Left ventricle myocardium superior (tissue), 1 donor: ENCODE data around the gene SPTSSB. TPM values are rescaled to one million over a fixed set of nuclear protein-coding genes. Genes with fewer than 3 reads are reported as not detected.

ENCODE experiments used
- ATAC-seq: fragments of 200-7000 bp; cut with Tn5 transposase; one replicate; pipeline ENCODE4 v1.9.1; 2020; ENCODE audit warnings: mild to moderate bottlenecking, moderate library complexity
- DNase-seq: peaks from one replicate; pipeline ENCODE4 v3.0.0-alpha.2; 2020
- intact Hi-C: fragments of 100-400 bp; cut with micrococcal nuclease; formaldehyde crosslinking; loops from one replicate; pipeline ENCODE4 v1.11.0; 2022
- long read RNA-seq: library from polyadenylated mRNA; unstranded; transcript quantifications from one replicate; pipeline ENCODE4 v2.0.0, GENCODE V29; 2021
- total RNA-seq: library from RNA; stranded (reverse); fragmentation: NEBNext Ultra II Directional; extraction: Animal tissue kit (Norgen Biotek cat#: 25700); gene quantifications from one replicate; pipeline ENCODE4 v1.2.1, GENCODE V29; 2021
- donor health status: DM: no; HTN: yes; CAD: no; lungs with severe emphysema.

SPTSSB gene, protein sequence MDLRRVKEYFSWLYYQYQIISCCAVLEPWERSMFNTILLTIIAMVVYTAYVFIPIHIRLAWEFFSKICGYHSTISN
- total RNA-seq, result 0.20 TPM
- long read RNA-seq, partial matches to known transcripts, result 0 of 1 reads
- long read RNA-seq, other reads (novel, unspliced or antisense), result 0 of 1 reads

DNA sequence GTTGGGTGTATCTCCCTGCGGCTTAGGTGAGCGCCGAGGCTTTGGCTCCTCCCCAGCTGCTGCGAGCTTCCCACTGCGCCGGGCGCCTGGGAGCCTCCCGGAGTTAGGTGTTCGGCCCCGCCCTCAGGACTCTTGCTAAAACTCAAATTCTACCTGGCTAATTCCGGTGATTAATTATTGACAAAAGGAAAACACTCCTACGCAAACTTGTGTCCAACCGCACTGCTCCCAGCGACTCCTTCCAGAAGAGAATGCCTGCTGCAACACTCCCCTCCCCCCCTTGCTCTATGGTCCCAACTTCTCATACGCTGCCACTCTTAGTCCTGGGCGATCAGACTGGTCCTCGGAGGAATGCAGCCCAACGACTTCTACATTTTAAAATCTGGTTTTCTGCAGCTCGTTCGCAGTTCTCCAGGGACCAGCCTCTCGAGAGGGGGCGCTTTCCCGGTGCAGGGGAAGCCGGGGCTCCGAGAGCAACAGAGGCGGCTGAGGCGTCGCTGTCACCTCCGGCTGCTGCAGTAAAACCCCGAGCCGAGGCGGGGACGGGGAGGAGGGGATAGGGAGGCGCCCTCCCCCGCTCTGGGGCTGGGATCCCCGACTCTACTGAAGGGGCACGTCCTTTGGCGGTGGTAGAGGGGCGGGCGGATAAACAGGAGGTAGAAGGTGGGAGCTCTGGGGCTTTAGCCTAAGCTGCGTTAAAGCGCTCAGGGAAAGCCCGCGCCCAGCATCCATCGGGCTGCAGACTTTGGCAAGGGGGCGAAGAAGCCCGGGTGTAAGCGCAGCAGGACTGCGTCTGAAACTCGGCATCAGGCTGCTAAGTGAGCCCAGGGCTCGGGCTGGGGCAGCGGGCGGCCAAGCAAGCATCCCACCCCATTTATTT is at the start of gene SPTSSB:
TSS of gene SPTSSB (minus strand) at position 77 of the 880 bp plus-strand sequence. CDS start 25,194 bp downstream, outside the sequence.
- intact Hi-C loops, result no loop called here
- ATAC-seq (peak; percentile 80), DNase-seq (peak; percentile 46)

DNA sequence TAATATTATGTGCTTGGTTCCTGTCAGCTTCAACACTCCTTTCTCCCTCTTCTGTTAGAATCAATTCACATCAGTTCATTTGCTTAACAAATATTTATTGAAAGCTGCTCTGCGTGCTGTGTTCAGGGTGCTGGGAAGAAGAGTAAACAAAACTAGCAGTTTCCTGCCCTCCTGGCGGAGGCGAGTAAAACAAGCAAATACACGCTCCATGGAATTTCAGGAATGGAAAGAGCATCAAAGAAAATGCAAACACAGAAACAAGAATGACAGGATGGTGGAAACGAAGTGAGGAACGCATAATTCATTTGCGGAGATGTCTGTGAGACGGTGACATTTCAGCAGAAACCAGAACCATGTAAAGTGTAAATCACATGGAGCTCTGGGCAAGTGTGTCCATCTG is 49.4 kb upstream of the SPTSSB start:
- DNase-seq, result no peak
- no peak for ATAC-seq
- intact Hi-C loops, result loop anchor here (10.0 kb wide), 1 partner anchor 716 kb away; no protein-coding TSS in a partner anchor

DNA sequence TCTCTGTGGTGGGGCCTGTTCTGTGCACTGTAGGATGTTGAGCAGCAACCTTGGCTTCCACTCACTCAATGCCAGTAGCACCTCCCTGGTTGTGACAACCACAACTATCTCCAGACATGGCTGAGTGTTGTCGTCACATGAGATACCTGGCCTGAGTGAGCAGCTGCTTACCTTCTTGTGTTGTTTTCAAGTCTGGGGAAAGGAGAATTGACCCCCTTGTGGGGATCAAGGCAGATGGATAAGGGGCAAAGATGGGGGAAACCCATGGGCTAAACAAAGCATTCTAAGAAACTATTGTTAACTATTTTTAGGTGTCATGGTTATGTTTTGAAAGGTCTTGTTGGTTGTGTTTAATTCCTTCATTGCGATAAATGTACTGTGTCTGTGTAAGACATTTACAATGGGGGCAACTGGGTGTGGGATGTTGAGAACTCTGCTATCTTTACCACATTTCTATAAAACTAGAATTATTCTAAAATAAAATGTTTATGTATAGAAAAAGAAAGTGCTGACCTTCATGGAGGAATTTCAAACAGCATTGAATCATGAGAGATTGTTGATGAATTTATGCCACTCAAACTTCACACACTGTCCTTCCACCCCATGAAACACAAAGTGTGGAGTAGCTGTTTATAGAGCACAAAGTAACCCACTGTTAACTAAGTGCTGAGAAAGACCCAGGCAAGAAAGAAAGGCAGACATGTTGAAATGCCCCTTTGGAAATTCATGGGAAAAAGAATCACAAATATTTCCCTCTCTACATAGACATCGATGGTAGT is 48.4 kb upstream of the SPTSSB start:
- DNase-seq (no peak), ATAC-seq (no peak)
- intact Hi-C loops, result loop anchor here (10.0 kb wide), 1 partner anchor 715 kb away; no protein-coding TSS in a partner anchor

DNA sequence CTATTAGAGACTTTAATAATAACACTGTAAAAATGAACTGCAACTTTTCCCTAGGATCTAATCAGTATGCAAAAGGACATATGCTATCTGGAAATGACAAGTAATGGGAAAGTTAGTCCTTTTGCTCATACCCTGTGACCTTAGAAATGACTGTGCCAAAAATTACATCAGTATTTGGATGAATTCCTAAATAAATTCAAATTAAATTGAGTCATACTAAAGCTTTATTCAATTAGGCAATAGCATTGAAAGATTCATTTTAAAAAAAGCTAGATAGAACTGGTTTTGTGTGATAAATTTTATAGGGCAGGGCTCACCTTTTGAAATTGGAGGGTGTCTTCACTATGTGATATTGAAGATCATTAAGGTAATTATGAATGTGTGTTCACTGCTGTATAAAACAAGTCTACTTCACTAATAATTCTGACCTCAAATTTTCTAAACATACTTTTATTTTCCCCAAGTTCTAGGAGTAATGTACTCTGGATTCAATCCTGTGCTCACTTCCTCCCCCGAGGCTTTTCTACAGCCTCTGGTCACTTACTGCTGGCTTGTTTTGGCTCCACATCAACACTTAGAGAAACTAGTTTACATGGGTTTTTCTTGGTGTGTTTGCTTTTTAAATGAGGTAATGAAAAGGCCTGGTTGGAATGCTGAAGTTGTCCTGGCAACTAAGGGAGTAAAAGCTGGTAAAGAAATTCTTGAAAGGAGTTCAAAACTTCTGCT is 44.4 kb upstream of the SPTSSB start:
- DNase-seq (no peak), ATAC-seq (peak; percentile 92)
- intact Hi-C loops, result no loop called here

DNA sequence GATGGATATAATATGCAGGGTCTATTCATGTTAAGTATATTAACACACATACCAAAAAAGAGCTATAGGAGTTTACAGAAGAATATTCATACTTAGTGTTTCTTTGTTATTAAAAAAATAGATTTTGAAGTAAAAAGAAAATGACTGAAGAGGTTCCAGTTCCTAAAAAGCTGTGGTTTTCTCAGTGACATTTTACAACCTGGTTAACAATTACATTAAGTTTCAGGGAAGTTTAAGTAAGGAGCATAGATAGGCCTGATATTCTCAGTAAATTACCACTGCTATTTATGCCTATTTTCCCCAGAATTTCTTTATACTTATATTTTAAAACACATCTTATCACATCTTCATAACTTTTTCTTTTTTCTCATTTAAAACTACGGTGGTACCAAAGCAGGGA is 43.6 kb upstream of the SPTSSB start:
- ATAC-seq, result no peak
- DNase-seq, result no peak
- intact Hi-C loops, result no loop called here

DNA sequence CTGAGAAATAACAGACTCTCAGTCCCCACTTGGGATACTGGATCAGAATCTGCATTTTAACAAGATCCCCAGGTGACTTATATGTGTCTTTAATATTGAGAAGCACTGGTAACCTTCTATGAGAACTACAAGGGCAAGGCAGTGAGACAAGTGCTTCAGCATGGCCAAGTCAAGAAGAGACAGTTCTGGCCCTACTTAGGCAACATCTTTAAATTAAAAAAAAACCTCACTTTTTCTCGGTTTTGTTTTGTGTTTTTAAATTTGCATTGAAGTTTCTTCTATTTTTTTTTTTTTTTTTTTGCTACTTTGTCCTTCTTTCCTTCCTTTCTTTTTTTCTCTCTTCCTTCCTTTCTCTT is 42.5 kb upstream of the SPTSSB start:
- intact Hi-C loops, result no loop called here
- ATAC-seq, result no peak
- DNase-seq, result no peak

DNA sequence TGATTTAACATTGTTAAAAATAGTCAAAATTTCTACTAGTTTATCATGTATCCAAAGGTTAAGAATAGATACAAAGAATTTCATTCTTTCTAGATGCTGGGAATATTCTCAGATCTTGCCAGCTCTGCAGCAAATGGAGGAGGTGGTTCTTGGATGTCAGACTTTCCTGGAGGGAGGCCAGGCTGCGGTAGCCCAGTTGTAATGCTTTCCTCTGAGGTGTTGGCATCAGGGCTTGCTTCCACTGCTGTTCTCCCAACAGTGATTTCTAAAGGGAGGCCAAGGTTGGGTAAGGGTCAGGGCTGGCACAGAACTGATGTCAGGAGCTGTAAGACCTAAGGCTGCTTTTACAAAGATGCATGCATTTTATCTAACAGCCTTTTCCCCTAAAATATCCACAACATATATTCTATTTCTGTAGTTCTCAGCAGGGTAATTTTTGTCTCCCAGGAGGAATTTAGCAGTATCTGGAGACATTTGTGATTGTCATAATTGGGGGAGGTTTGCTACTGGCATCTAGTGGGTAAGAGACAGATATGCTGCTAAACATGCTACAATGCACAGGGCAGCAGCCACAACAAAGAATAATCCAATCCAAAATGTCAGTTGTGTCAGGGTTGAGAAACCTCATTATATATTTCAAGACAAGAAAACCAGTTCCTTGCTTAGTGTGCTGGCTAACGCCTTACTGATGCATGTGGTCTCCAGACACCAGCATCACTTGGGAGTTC is 42.0 kb upstream of the SPTSSB start:
- DNase-seq (peak; percentile 65), ATAC-seq (peak; percentile 80)
- intact Hi-C loops, result no loop called here

DNA sequence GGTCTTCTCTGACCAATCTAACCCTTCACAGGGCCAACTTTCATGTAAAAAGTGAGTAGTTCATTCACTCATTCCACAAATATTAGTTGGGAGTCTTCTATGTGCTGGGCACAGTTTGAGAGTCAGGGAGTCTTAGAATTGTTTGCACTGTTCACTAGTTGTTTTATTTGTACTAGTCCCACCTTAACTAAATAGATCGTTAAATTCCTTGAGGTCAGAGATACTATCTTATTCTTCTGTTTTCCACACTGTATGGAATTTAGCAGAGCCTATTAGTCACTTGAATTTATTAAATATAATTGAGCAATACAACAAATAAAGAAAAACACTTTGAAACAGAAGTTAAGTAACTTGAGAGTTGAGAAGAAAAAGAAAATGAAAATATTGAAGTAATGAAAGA is 40.8 kb upstream of the SPTSSB start:
- DNase-seq (no peak), ATAC-seq (no peak)
- intact Hi-C loops, result no loop called here

DNA sequence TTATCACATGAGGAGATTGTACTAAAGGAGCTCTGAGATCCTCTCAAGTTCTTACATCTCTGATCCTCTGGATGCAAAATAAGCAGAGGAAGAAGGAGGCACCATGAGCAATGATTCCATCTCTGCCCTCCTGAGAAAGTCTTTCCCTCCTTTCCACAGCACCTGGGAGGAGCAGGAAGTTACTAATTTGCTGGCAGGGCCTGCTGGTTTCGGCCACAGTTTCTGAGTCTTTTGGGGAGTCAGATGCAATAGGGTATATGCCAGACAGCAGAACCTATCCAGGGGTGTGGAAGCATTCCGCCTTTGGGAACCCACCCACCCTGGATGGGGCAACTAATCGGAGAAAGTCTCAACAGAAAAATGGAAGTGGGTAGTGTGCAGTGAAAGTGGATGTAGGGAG is 38.5 kb upstream of the SPTSSB start:
- no peak for ATAC-seq
- DNase-seq, result no peak
- intact Hi-C loops, result no loop called here

DNA sequence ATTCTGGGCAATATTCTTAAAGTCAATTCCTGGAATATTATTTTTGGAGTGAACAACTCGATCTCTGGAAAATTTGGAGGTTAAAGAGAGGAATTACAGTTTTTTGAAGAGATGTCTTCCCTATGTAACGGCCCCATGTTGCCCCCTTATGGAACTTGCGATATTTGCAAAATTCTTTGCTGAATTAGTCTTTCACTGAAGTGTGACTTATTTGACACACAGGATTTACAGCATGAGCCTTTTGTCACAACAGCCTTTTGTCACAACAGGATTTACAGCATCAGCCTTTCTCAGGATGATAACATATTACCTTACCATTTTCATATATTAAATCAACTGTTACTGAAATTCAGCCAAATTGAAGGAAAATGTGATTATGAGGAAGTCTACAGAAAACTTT is 37.8 kb upstream of the SPTSSB start:
- intact Hi-C loops, result no loop called here
- ATAC-seq, result peak; percentile 27
- DNase-seq, result no peak

DNA sequence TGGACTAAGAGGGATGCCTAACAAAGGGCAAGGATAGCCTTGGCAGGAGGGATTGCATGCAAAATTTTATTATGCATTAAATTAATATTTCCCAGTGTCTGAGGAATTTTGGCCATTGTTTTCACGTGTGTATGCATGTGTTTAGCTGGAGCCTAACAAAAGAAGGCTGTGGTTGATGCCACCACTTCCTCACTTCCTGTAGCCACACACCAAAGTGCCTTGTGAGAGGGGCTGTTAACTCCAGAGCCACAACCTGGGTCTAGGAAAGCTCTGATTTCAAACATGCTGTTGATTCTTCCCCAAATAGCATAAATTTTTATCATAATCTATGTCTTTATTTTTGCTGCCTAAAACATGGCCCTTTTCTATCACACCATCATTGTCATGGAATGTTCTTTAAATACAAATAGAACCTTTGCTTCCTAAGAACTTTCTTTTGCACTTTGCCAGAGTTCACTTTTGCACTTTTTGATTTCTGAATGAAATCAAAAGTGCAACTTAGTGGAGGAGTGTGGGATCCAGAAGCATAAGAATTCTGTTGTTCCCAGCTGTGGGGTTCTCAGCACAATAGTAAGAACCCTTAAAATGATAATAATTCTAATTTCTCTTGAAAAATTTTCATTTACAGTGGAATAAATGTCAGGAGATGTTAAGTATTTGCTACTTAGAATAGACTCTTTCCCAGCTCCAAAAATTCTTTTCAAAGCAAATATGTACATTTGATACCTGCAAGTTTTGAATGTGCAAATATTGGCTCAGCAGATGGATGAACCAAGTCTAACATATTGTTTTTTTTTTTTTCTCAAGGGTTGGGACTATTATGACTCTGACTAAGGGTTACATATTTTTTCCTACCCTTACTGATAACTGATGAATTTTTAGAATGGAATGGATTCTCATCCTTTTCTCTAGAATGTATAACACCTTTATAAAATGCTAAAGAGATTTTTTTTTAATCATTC is 35.6 kb upstream of the SPTSSB start:
- intact Hi-C loops, result no loop called here
- no peak for ATAC-seq
- no peak for DNase-seq

DNA sequence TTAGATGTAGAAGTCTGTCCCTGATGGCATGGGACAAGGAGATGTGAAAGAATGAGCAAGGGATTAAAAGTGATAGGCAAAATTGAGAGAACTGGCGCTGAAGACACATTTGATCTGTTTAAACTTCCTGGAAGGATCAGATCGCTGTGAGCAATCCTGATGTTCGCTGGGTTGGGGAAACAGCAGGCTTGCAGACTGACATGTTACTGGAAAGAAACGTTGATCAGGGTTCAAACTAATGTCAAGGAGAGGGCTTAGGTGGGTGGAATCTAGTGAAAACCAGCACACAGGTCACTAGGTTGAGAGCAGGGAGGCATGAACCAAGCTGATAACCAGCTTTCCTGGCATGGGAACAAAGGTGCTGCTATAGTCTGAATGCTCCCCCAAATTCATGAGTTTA is 34.5 kb upstream of the SPTSSB start:
- intact Hi-C loops, result no loop called here
- DNase-seq, result no peak
- no peak for ATAC-seq

DNA sequence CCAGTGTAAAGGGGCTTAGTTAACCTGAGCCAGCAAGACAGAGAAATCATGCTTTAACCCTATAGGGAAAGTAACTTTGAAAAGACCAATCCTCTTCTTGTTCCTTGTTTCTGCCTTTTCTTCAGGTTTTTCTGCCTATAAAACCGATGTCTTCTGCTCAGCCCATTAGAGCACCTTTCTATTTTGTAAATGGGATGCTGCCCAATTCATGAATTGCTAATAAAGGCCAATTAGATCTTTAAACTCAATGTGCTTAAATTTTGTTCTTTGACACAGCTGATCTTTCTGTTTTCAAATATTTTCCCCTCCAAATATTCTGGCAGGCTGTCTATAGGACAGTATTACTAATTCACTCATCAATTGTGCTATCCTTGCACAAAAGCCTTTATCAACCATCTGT is 33.8 kb upstream of the SPTSSB start:
- no peak for ATAC-seq
- intact Hi-C loops, result no loop called here
- DNase-seq, result no peak

DNA sequence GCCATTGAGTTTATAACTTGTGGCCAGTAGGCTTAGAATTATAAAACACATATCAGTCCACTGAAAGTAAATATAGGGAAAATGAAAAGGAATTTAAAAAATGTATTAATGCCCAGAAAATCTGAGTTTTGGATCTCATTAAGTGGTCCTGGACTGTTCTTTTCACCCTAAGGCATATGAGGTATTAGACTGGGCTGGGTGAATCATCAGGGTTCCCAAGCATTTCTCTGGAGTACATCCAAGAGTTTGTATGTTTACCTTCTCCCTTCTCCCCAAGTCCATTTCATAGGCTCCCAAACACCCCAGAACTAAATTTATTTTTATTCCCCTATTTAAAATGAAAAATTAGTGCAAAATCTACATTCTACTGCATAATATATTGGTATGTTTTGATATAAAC is 31.9 kb upstream of the SPTSSB start:
- intact Hi-C loops, result no loop called here
- ATAC-seq, result no peak
- DNase-seq, result no peak

DNA sequence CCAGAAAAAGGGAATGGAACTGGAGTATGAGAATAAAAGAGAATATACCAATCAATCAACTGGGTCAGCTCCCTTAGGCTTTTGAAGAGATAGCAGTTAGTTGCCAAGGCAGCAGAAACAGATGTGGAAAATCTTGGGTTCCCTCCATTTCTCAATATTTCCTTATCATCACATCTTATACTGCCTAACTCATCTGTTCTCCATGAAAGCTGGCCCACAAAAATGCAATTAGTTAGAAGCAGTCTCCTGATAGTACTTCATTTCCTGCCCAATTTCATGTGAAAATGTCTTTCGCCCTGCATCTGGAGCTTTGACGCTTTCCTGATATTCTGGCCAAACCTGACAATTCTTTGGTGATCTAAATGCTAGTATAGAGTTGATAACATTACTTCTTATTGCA is 30.1 kb upstream of the SPTSSB start:
- intact Hi-C loops, result no loop called here
- DNase-seq (no peak), ATAC-seq (peak; percentile 43)

DNA sequence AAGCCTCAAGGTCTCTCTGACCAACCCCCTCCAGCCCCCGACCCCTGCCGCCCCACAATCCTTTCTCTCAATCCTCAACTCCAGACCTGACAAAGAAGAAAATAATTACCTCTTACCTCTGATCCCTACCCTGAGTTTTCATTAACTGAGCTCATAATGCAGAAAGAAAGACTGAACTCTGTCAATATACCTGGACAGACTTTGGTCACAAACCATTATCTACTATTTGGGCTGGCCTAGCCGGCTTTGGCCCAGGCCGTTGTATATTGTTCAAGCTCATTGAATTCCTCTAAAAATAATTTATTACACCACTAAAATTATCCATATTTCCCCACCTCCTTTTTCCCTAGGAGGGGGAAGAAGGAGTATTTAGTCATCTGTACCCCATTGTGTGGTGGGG is 29.3 kb upstream of the SPTSSB start:
- DNase-seq (no peak), ATAC-seq (no peak)
- intact Hi-C loops, result no loop called here

DNA sequence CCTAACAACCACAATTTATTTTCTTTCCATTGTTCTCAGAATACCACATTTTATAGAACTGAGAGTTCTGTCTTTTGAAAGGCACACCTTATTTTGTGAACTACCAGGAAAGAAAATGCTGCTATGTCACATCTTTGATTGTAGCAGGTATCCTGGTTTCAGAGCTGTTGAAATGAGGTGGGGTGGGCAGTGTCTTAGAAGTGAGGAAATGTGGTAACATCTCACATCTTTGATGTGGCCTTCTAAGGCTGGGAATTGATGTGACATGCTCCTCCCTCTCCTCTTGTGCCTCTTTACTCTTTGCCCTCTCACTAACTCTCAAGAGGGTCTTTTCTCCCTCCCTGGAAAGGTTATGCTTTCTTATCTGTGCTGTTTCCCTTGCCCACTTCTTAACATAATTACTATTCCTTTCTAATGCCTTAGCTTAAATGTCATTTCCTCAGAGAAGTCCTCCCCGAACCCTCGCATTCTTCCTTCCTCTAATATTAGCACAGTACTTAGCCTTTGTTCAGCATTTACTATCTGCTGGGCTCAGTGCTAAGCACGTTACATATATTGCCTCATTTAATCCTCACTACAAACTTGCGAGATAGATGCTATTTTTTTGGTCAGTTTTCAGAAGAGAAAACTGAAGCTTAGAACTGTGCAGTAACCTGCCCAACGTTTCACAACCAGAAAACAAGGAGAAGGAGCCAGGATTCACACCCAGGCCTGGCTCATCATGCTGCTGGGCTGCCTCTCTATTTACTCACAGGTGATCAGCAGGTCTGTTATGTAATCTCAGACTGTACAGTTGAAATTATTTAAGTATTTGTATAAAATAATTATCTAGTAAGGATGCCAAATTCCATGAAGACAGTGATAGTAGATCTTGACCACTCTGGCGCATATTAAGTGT is 24.0 kb upstream of the SPTSSB start:
- DNase-seq (no peak), ATAC-seq (no peak)
- intact Hi-C loops, result no loop called here
